Measurements from ENCODE around the gene PLD6.

DNA sequence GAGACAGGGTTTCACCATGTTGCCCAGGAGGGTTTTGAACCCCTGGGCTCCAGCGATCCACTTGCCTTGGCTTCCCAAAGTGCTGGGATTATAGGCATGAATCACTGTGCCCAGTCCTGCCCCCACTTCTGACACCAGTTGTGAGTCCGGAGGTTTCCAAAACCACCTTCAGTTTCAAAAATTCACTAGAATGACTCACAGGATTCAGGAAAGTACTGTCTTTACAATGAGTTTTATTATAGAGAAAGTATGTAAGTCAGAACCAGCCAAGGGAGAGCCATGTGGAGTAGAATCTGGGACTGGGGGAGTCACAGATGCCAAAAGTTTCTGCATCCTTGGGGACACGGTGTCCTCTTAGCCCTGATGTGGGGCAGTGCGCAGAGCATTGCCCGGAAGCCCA is 55.1 kb downstream of the PLD6 start:
- TF ChIP-seq, protein P1, sequence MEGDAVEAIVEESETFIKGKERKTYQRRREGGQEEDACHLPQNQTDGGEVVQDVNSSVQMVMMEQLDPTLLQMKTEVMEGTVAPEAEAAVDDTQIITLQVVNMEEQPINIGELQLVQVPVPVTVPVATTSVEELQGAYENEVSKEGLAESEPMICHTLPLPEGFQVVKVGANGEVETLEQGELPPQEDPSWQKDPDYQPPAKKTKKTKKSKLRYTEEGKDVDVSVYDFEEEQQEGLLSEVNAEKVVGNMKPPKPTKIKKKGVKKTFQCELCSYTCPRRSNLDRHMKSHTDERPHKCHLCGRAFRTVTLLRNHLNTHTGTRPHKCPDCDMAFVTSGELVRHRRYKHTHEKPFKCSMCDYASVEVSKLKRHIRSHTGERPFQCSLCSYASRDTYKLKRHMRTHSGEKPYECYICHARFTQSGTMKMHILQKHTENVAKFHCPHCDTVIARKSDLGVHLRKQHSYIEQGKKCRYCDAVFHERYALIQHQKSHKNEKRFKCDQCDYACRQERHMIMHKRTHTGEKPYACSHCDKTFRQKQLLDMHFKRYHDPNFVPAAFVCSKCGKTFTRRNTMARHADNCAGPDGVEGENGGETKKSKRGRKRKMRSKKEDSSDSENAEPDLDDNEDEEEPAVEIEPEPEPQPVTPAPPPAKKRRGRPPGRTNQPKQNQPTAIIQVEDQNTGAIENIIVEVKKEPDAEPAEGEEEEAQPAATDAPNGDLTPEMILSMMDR (IDR thresholded peaks at IDR 0.05): no peak
- TF ChIP-seq POLR2A (IDR thresholded peaks at IDR 0.05): no peak

Measured in gastroesophageal sphincter (tissue), 3 donors.